ENCODE results near the gene LGALS9C.
"Not testable (repeated sequence)": the region's sequence is repeated elsewhere in the genome, so short reads cannot be mapped to it uniquely, and the experiment has no call there.

The LGALS9C gene

DNA sequence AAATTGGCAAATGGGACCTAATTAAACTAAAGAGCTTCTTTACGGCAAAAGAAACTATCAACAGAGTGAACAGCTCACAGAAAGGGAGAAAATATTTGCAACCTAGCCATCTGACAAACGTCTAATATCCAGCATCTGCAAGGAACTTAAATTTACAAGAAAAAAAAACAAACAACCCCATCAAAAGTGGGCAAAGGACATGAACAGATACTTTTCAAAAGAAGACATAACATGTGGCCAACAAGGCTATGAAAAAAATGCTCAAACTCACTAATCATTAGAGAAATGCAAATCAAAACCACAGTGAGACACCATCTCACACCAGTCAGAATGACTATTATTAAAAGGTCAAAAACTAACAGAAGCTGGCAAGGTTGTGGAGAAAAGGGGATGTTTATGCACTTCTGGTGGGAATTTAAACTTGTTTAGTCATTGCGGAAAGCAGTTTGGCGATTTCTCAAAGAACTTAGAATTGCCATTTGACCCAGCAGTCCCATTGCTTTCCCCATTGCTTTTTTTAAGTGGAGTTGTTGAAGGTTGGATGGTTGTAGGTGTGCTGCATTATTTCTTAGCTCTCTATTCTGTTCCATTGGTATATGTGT lies 52.4 kb downstream of the LGALS9C start:
- not testable (repeated sequence) for H3K4me3 ChIP-seq (ENCODE audit: low read depth, low read length)

- not testable (repeated sequence) for H3K4me3 ChIP-seq (ENCODE audit: low read depth, low read length)
Observed at GRCh38 chr17:18530405-18530804, 53.8 kb downstream of the LGALS9C start.

DNA sequence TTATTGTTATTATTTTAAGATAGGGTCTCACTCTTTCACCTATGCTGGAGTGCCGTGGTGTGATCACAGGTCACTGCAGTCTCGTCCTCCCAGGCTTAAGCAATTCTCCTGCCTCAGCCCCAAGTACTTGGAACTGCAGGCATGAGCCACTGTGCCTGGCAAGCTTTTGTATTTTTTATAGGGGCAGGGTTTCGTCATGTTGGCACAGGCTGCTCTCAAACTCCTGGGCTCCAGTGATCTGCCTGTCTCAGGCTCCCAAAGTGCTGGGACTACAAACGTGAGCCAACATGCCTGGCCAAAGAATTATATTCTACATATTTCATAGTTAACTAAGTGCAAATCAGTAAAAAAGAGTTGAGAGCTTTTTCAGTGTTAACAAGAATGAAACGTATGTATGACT lies 65.6 kb downstream of the LGALS9C start:
- H3K4me3 ChIP-seq (ENCODE audit: low read depth, low read length) = not testable (repeated sequence)

DNA sequence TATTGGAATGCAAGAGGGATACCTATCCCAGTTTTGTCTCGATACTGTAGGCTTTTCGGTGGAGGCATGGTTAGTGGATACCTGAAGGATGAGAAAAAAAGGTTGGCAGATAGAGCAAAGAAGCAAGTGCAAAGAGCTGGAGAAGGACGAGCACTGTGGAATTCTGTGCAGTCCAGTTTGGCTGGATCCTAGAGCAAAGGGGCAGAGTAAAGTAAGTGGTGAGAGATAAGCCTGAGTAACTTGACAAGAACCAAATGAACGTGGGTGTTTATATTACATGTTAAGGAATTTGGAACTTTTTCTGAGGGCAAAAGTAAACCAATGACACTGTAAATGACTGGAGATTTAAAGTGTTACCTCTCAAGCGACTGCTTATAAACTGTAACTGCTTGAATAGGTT lies 66.3 kb downstream of the LGALS9C start:
- not testable (repeated sequence) for H3K4me3 ChIP-seq (ENCODE audit: low read depth, low read length)
